Keratinocyte (primary cell): ENCODE measurements around the gene CDH16. TPM values are rescaled to one million over a fixed set of nuclear protein-coding genes. Genes with fewer than 3 reads are reported as not detected.

Source experiments
- DNase-seq: peaks from one replicate; pipeline ENCODE4 v3.0.0-alpha.2; 2011; ENCODE audit warnings: low read depth, missing footprints, low spot score
- FAIRE-seq: peaks from 2 replicates; lab custom pipeline; 2011; peaks lifted over from hg19 to GRCh38; lab: Jason Lieb, UNC
- H2AFZ ChIP-seq: 2 replicates; pipeline ENCODE4 v1.6.0; 2012; ENCODE audit warnings: low read length, control low read depth, inconsistent platforms; ENCODE audit not compliant: control insufficient read depth
- H3K27ac ChIP-seq: 2 replicates; pipeline ENCODE4 v1.5.1; 2011; ENCODE audit warnings: low read length; ENCODE audit not compliant: control insufficient read depth, insufficient read depth
- H3K27me3 ChIP-seq: 3 replicates; pipeline ENCODE4 v1.6.0; 2011; ENCODE audit warnings: low read length; ENCODE audit not compliant: control insufficient read depth, insufficient read depth; ENCODE audit errors: extremely low read depth
- H3K36me3 ChIP-seq, 2 experiments: 2 replicates in 1 of 2; 3 replicates in 1 of 2; pipeline ENCODE4 v1.5.1; 2011; ENCODE audit warnings: low read length in 2 of 2, mild to moderate bottlenecking in 1 of 2; ENCODE audit not compliant: control insufficient read depth in 2 of 2, insufficient read depth in 2 of 2; ENCODE audit errors: extremely low read depth in 1 of 2
- H3K4me1 ChIP-seq: 3 replicates; pipeline ENCODE4 v1.5.1; 2011; ENCODE audit warnings: low read length; ENCODE audit not compliant: control insufficient read depth, insufficient read depth; ENCODE audit errors: extremely low read depth
- H3K4me2 ChIP-seq: 3 replicates; pipeline ENCODE4 v1.6.0; 2011; ENCODE audit warnings: low read depth, low read length; ENCODE audit not compliant: control insufficient read depth, insufficient read depth; ENCODE audit errors: extremely low read depth
- H3K4me3 ChIP-seq, 3 experiments: fragments of 200-600 bp in 1 of 3; sonication (generic) in 1 of 3; 2 replicates in 2 of 3; 3 replicates in 1 of 3; pipeline ENCODE4 v1.5.1; 2011 to 2016; ENCODE audit warnings: low read length in 3 of 3, mild to moderate bottlenecking in 3 of 3, control low read depth in 2 of 3, inconsistent platforms in 1 of 3, low read depth in 1 of 3, mixed read lengths in 1 of 3, mixed run types in 1 of 3, moderate library complexity in 1 of 3; ENCODE audit not compliant: control insufficient read depth in 2 of 3, insufficient read depth in 2 of 3; ENCODE audit errors: extremely low read depth in 1 of 3
- H3K79me2 ChIP-seq: 2 replicates; pipeline ENCODE4 v1.6.0; 2012; ENCODE audit warnings: low read length; ENCODE audit not compliant: control insufficient read depth, insufficient read depth
- H3K9ac ChIP-seq: 3 replicates; pipeline ENCODE4 v1.6.0; 2011; ENCODE audit warnings: low read length; ENCODE audit not compliant: control insufficient read depth, insufficient read depth; ENCODE audit errors: extremely low read depth
- H3K9me1 ChIP-seq: 3 replicates; pipeline ENCODE4 v1.6.0; 2011; ENCODE audit warnings: low read length; ENCODE audit not compliant: control insufficient read depth, insufficient read depth; ENCODE audit errors: extremely low read depth
- H3K9me3 ChIP-seq: 2 replicates; pipeline ENCODE4 v1.5.1; 2012; ENCODE audit warnings: low read depth, low read length; ENCODE audit not compliant: control insufficient read depth
- H4K20me1 ChIP-seq: 3 replicates; pipeline ENCODE4 v1.6.0; 2011; ENCODE audit warnings: low read length; ENCODE audit not compliant: control insufficient read depth, insufficient read depth; ENCODE audit errors: extremely low read depth
- EZH2 ChIP-seq: IDR thresholded peaks from one replicate; pipeline ENCODE4 v1.6.1; 2012; ENCODE audit warnings: inconsistent platforms, mild to moderate bottlenecking, low read length, moderate library complexity
- dilution Hi-C: fragments of 300-500 bp; cut with MboI; formaldehyde crosslinking; loops from one replicate; pipeline ENCODE4 v1.7.0; 2020; ENCODE audit warnings: low sequenced_read_pairs; ENCODE audit not compliant: extremely low pct_ligation_motif_present
- polyA plus RNA-seq, 5 experiments: library from polyadenylated mRNA; depleted of rRNA in 3 of 5; stranded (reverse) in 3 of 5; stranded (forward) in 1 of 5; unstranded in 1 of 5; fragments of >200 nt; gene quantifications; 1 replicate in 1 of 5; 2 replicates in 3 of 5; 3 replicates in 1 of 5; pipeline versions ENCODE4 v1.2.1 to v1.2.3, GENCODE V29; 2011 to 2012; ENCODE audit warnings: missing spikeins in 2 of 5, low read depth in 1 of 5, low replicate concordance in 1 of 5
- TF ChIP-seq, protein P1 (sequence below), 3 experiments: IDR thresholded peaks in 1 of 3; conservative IDR thresholded peaks in 1 of 3; optimal IDR thresholded peaks in 1 of 3; 2 replicates in 2 of 3; 3 replicates in 1 of 3; pipeline versions ENCODE3 to v1.5.1; 2011; ENCODE audit warnings: low read length in 3 of 3, mild to moderate bottlenecking in 3 of 3, moderate library complexity in 2 of 3, control low read depth in 1 of 3, inconsistent platforms in 1 of 3; ENCODE audit not compliant: insufficient read depth in 2 of 3; ENCODE audit errors: extremely low read depth in 1 of 3

CDH16 gene
- polyA plus RNA-seq, 1 donor (not counting 4 experiments of a cell fraction or from before 2014, with no cell fraction given) = 0.45 TPM

DNA sequence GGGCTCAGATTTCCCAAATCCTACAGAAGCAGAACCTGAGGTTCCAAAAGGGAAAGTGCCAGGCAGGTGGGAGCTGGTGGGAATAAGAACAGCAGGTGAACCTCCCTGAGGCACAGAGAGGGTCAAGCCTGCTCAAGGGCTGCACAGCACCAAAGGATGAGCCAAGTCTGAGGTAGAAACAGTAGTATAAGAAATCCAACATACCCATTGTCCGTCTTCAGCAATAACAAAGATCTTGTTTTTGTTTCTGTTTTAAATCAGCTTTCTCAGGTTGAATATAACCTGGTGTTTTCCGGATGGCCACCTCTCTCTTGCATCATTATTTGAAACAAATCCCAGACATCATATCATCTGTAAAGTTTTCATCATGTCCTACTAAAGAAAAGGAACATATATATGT is 31.8 kb upstream of the CDH16 start:
- no peak for TF ChIP-seq EZH2
- TF ChIP-seq, protein P1, sequence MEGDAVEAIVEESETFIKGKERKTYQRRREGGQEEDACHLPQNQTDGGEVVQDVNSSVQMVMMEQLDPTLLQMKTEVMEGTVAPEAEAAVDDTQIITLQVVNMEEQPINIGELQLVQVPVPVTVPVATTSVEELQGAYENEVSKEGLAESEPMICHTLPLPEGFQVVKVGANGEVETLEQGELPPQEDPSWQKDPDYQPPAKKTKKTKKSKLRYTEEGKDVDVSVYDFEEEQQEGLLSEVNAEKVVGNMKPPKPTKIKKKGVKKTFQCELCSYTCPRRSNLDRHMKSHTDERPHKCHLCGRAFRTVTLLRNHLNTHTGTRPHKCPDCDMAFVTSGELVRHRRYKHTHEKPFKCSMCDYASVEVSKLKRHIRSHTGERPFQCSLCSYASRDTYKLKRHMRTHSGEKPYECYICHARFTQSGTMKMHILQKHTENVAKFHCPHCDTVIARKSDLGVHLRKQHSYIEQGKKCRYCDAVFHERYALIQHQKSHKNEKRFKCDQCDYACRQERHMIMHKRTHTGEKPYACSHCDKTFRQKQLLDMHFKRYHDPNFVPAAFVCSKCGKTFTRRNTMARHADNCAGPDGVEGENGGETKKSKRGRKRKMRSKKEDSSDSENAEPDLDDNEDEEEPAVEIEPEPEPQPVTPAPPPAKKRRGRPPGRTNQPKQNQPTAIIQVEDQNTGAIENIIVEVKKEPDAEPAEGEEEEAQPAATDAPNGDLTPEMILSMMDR (optimal IDR thresholded peaks at IDR 0.05 in 1 of 3, IDR thresholded peaks at IDR 0.05 in 1 of 3, conservative IDR thresholded peaks at IDR 0.05 in 1 of 3; ENCODE audit: extremely low read depth in 1 of 3, insufficient read depth in 2 of 3, low read length in 3 of 3) = no peak
- Histone ChIP-seq H3K9me3 (no peaks in the 10 kb centered on the region), H3K4me1 (peaks cover 22% of the 10 kb centered on the region), H3K4me2 (no peak overlapping the region), H3K4me3 (no peak overlapping the region), H4K20me1 (no peaks in the 10 kb centered on the region), H3K9ac (no peak overlapping the region), H3K27me3 (no peaks in the 10 kb centered on the region), H2AFZ (no peak overlapping the region), H3K36me3 (no peaks in the 10 kb centered on the region), H3K79me2 (no peaks in the 10 kb centered on the region), H3K9me1 (no peaks in the 10 kb centered on the region), H3K27ac (no peak overlapping the region)
- dilution Hi-C loops = no loop called here
- FAIRE-seq (no peak), DNase-seq (no peak)

DNA sequence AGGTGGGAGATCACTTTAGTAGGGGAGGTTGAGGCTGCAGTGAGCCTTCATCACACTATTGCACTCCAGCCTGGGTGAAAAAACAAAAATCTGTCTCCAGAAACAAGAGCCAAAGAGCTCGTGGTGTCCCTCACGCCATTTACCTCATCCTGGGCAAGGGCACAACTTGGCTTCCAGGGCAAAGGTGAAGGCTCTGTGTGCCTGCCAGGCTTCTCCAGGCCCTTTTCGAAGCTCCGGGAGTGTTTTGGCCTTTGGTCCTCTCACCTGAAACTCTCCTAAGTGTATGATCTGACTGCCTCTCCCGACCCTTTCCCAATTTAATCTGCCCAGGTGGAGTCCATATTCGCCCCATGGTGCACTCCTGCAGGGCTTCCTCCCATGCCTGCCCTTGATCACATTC is 30.8 kb upstream of the CDH16 start:
- TF ChIP-seq EZH2 = no peak
- TF ChIP-seq, protein P1 (optimal IDR thresholded peaks at IDR 0.05 in 1 of 3, IDR thresholded peaks at IDR 0.05 in 1 of 3, conservative IDR thresholded peaks at IDR 0.05 in 1 of 3; ENCODE audit: extremely low read depth in 1 of 3, insufficient read depth in 2 of 3, low read length in 3 of 3) = no peak
- H3K36me3 ChIP-seq = no peaks in the 10 kb centered on the region
- no peak for FAIRE-seq
- H3K9me3 ChIP-seq = no peaks in the 10 kb centered on the region
- H3K4me1 ChIP-seq = peaks cover 22% of the 10 kb centered on the region
- H3K27ac ChIP-seq = no peak overlapping the region
- dilution Hi-C loops = no loop called here
- no peaks in the 10 kb centered on the region for H3K9me1 ChIP-seq
- no peaks in the 10 kb centered on the region for H4K20me1 ChIP-seq
- no peak overlapping the region for H2AFZ ChIP-seq
- no peak overlapping the region for H3K4me3 ChIP-seq
- no peak for DNase-seq
- H3K9ac ChIP-seq = no peak overlapping the region
- no peaks in the 10 kb centered on the region for H3K79me2 ChIP-seq
- H3K4me2 ChIP-seq = peak overlapping the region; percentile 95
- no peaks in the 10 kb centered on the region for H3K27me3 ChIP-seq
